PFSK-1 (cell line): ENCODE results near the gene LPCAT1.

Source experiments
- POLR2AphosphoS5 ChIP-seq: IDR thresholded peaks from 2 replicates; pipeline ENCODE4 v1.6.1; 2012; ENCODE audit warnings: low read depth, mild to moderate bottlenecking, control low read depth, low read length, moderate library complexity
- SIN3A ChIP-seq: IDR thresholded peaks from 2 replicates; pipeline ENCODE4 v1.6.1; 2012; ENCODE audit warnings: mild to moderate bottlenecking, low read length, moderate library complexity, borderline replicate concordance; ENCODE audit not compliant: insufficient read depth
- TAF1 ChIP-seq: IDR thresholded peaks from 2 replicates; pipeline ENCODE4 v1.6.1; 2012; ENCODE audit warnings: low read length, control low read depth, borderline replicate concordance; ENCODE audit not compliant: insufficient read depth
- TF ChIP-seq, protein P1 (sequence below), 2 experiments: IDR thresholded peaks; 2 replicates each; pipeline versions ENCODE4 v1.6.1 to v1.8.0; 2011 to 2012; ENCODE audit warnings: low read depth in 2 of 2, low read length in 2 of 2, control low read depth in 1 of 2, inconsistent platforms in 1 of 2, mild to moderate bottlenecking in 1 of 2, moderate library complexity in 1 of 2; ENCODE audit not compliant: insufficient read depth in 1 of 2

- TF ChIP-seq TAF1: no peak
- TF ChIP-seq, protein P1, sequence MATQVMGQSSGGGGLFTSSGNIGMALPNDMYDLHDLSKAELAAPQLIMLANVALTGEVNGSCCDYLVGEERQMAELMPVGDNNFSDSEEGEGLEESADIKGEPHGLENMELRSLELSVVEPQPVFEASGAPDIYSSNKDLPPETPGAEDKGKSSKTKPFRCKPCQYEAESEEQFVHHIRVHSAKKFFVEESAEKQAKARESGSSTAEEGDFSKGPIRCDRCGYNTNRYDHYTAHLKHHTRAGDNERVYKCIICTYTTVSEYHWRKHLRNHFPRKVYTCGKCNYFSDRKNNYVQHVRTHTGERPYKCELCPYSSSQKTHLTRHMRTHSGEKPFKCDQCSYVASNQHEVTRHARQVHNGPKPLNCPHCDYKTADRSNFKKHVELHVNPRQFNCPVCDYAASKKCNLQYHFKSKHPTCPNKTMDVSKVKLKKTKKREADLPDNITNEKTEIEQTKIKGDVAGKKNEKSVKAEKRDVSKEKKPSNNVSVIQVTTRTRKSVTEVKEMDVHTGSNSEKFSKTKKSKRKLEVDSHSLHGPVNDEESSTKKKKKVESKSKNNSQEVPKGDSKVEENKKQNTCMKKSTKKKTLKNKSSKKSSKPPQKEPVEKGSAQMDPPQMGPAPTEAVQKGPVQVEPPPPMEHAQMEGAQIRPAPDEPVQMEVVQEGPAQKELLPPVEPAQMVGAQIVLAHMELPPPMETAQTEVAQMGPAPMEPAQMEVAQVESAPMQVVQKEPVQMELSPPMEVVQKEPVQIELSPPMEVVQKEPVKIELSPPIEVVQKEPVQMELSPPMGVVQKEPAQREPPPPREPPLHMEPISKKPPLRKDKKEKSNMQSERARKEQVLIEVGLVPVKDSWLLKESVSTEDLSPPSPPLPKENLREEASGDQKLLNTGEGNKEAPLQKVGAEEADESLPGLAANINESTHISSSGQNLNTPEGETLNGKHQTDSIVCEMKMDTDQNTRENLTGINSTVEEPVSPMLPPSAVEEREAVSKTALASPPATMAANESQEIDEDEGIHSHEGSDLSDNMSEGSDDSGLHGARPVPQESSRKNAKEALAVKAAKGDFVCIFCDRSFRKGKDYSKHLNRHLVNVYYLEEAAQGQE (IDR thresholded peaks at IDR 0.05; ENCODE audit: insufficient read depth in 1 of 2, low read depth in 2 of 2, low read length in 2 of 2): no peak
- no peak for TF ChIP-seq SIN3A
- no peak for TF ChIP-seq POLR2AphosphoS5
Observed at GRCh38 chr5:1429066-1429465, 94.7 kb downstream of the LPCAT1 start.
